ENCODE results near the gene TMEM132D. TPM values are rescaled to one million over a fixed set of nuclear protein-coding genes. Genes with fewer than 3 reads are reported as not detected.

The TMEM132D gene
- total and polyA plus RNA-seq, 2 of the 8 experiments (the other 6 are each of a cell fraction or from before 2014, with no cell fraction given), result 3.5 to 10.1 TPM

- no peaks in the 10 kb centered on the region for H3K27me3 ChIP-seq (replicated peaks in 1 of 4; ENCODE audit: control insufficient read depth in 3 of 4, extremely low read depth in 1 of 4, insufficient read depth in 3 of 4, low read length in 3 of 4)
- H3K4me2 ChIP-seq (ENCODE audit: insufficient read depth in 1 of 2, low read depth in 2 of 2, low read length in 2 of 2), result no peak overlapping the region
- no peak overlapping the region for H3K4me3 ChIP-seq (ENCODE audit: extremely low read depth in 1 of 4, insufficient read depth in 2 of 4, low read depth in 3 of 4, low read length in 4 of 4)
- H2BK120ac ChIP-seq (replicated peaks; ENCODE audit: low read depth, low read length), result no peak overlapping the region
- H2BK5ac ChIP-seq (ENCODE audit: low read depth, low read length), result no peak overlapping the region
- no peak overlapping the region for H3K27ac ChIP-seq (ENCODE audit: low read depth, low read length)
- H3K36me3 ChIP-seq (ENCODE audit: control insufficient read depth in 2 of 4, insufficient read depth in 4 of 4, low read length in 3 of 4), result no peaks in the 10 kb centered on the region
- no peak overlapping the region for H2AFZ ChIP-seq (ENCODE audit: low read length)
- POLR2A ChIA-PET (ENCODE audit: partially characterized antibody), result no interaction called here
- no peak overlapping the region for H3K4ac ChIP-seq (replicated peaks; ENCODE audit: insufficient read length, low read depth, low read length)
- H2AK5ac ChIP-seq (ENCODE audit: low read depth, low read length), result no peak overlapping the region
- peak overlapping the region; percentile 53; the same call in 1 of the 2 replicates for H4K8ac ChIP-seq (ENCODE audit: extremely low read depth, insufficient read depth, low read length)
- no peak overlapping the region for H2BK12ac ChIP-seq (ENCODE audit: low read depth, low read length)
- no peak overlapping the region for H3K14ac ChIP-seq (ENCODE audit: insufficient read length)
- no peak overlapping the region for H2BK15ac ChIP-seq (ENCODE audit: low read length)
- no peaks in the 10 kb centered on the region for H4K20me1 ChIP-seq (replicated peaks in 1 of 2; ENCODE audit: control insufficient read depth in 1 of 2, insufficient read depth in 2 of 2, low read length in 2 of 2)
- no peak overlapping the region for H3K18ac ChIP-seq (ENCODE audit: extremely low read depth, low read length)
- H3K9ac ChIP-seq (replicated peaks in 1 of 4; ENCODE audit: extremely low read depth in 1 of 4, low read depth in 3 of 4, low read length in 3 of 4), result no peak overlapping the region
- no peak overlapping the region for H2BK20ac ChIP-seq (ENCODE audit: low read length)
- H3K79me1 ChIP-seq (ENCODE audit: low read depth, low read length), result no peaks in the 10 kb centered on the region
- no peaks in the 10 kb centered on the region for H3K4me1 ChIP-seq (replicated peaks in 1 of 4; ENCODE audit: control insufficient read depth in 3 of 4, insufficient read depth in 4 of 4, low read length in 3 of 4)
- no peaks in the 10 kb centered on the region for H3K9me3 ChIP-seq (ENCODE audit: insufficient read depth in 2 of 2, low read depth in 1 of 2, low read length in 1 of 2)
- H3K56ac ChIP-seq (replicated peaks; ENCODE audit: insufficient read length, low read depth, low read length), result no peak overlapping the region
- CTCF ChIA-PET (ENCODE audit: partially characterized antibody), result interaction anchor here (0.6 to 1.7 kb wide), 5 partner anchors 10 to 421 kb away, joined by 3 to 6 read pairs (median 4); no protein-coding TSS in a partner anchor
- FAIRE-seq, result no peak
- 97% methylated on average over 2 of the region's 2 CpGs; no CpG with 5 or more reads in 1 of the 2 experiments for WGBS, 2 experiments (ENCODE audit: extremely low coverage in 1 of 2, insufficient coverage in 1 of 2, insufficient read length in 1 of 2, insufficient replicate concordance in 2 of 2, low coverage in 1 of 2, low lambda C conversion rate in 2 of 2, missing lambda C conversion rate in 1 of 2)
- no peak for DNase-seq (ENCODE audit: low read depth in 1 of 2, low spot score in 2 of 2)
- H3K23ac ChIP-seq (ENCODE audit: insufficient read length), result no peak overlapping the region
- no peak overlapping the region for H4K91ac ChIP-seq (replicated peaks; ENCODE audit: insufficient read length, low read length)
- no peaks in the 10 kb centered on the region; the same call in 1 of the 2 replicates for H3K23me2 ChIP-seq (ENCODE audit: low read depth, low read length)
- H3K79me2 ChIP-seq (ENCODE audit: control insufficient read depth in 1 of 2, insufficient read depth in 2 of 2, low read length in 2 of 2), result no peaks in the 10 kb centered on the region
- H4K5ac ChIP-seq (ENCODE audit: insufficient read length, low read depth, low read length), result no peak overlapping the region
- TF ChIP-seq RXRA (IDR thresholded peaks at IDR 0.05; ENCODE audit: insufficient read depth, low read depth, low read length), result no peak
- no peak for TF ChIP-seq GABPA (IDR thresholded peaks at IDR 0.05; ENCODE audit: borderline replicate concordance, insufficient read depth, low read length)
- TF ChIP-seq ATF3 (IDR thresholded peaks at IDR 0.05; ENCODE audit: insufficient read depth, low read depth, low read length), result no peak
- TF ChIP-seq EGR1 (IDR thresholded peaks at IDR 0.05; ENCODE audit: borderline replicate concordance, low read depth, low read length), result no peak
- no peak for TF ChIP-seq TBP (IDR thresholded peaks at IDR 0.05; ENCODE audit: low read depth, low read length)
- no peak for TF ChIP-seq SUZ12 (IDR thresholded peaks at IDR 0.05; ENCODE audit: low read length)
- no peak for TF ChIP-seq SIX5 (IDR thresholded peaks at IDR 0.05; ENCODE audit: low read depth, low read length)
- no peak for TF ChIP-seq KDM4A (IDR thresholded peaks at IDR 0.05; ENCODE audit: low read depth, low read length, severe bottlenecking)
- TF ChIP-seq JUN (IDR thresholded peaks at IDR 0.05; ENCODE audit: low read depth, low read length), result no peak
- no peak for TF ChIP-seq USF2 (IDR thresholded peaks at IDR 0.05; ENCODE audit: low read length)
- no peak for TF ChIP-seq E2F6 (IDR thresholded peaks at IDR 0.05)
- no peak for TF ChIP-seq EZH2 (IDR thresholded peaks at IDR 0.05; ENCODE audit: low read depth, low read length, severe bottlenecking)
These were observed 700.4 kb downstream of the TMEM132D start for GRCh38 chr12:129203456-129203855.

All from H1 (cell line).